GM13977 (cell line): ENCODE data around the gene OSTF1.

ENCODE experiments used
- DNase-seq: peaks from one replicate; pipeline ENCODE4 v3.0.0; 2012; ENCODE audit warnings: low spot score
- in situ Hi-C: fragments of 300-500 bp; cut with MboI; formaldehyde crosslinking; loops from one replicate; pipeline ENCODE4 v1.12.0; 2022; ENCODE audit warnings: low sequenced_read_pairs, low pct_unique_long_range_greater_than_20kb, mixed read lengths, inconsistent platforms; ENCODE audit not compliant: unreplicated experiment
- TF ChIP-seq, protein P1 (sequence below): IDR thresholded peaks from 2 replicates; pipeline ENCODE4 v1.5.1; 2012; ENCODE audit warnings: mild to moderate bottlenecking, control low read depth; ENCODE audit not compliant: insufficient read depth; ENCODE audit errors: extremely low read depth, missing control alignments

Gene OSTF1

GRCh38 chr9:75134495-75134894 is 46.2 kb downstream of the OSTF1 start:
- in situ Hi-C loops: no loop called here
- TF ChIP-seq, protein P1, sequence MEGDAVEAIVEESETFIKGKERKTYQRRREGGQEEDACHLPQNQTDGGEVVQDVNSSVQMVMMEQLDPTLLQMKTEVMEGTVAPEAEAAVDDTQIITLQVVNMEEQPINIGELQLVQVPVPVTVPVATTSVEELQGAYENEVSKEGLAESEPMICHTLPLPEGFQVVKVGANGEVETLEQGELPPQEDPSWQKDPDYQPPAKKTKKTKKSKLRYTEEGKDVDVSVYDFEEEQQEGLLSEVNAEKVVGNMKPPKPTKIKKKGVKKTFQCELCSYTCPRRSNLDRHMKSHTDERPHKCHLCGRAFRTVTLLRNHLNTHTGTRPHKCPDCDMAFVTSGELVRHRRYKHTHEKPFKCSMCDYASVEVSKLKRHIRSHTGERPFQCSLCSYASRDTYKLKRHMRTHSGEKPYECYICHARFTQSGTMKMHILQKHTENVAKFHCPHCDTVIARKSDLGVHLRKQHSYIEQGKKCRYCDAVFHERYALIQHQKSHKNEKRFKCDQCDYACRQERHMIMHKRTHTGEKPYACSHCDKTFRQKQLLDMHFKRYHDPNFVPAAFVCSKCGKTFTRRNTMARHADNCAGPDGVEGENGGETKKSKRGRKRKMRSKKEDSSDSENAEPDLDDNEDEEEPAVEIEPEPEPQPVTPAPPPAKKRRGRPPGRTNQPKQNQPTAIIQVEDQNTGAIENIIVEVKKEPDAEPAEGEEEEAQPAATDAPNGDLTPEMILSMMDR: no peak
- no peak for DNase-seq

DNA sequence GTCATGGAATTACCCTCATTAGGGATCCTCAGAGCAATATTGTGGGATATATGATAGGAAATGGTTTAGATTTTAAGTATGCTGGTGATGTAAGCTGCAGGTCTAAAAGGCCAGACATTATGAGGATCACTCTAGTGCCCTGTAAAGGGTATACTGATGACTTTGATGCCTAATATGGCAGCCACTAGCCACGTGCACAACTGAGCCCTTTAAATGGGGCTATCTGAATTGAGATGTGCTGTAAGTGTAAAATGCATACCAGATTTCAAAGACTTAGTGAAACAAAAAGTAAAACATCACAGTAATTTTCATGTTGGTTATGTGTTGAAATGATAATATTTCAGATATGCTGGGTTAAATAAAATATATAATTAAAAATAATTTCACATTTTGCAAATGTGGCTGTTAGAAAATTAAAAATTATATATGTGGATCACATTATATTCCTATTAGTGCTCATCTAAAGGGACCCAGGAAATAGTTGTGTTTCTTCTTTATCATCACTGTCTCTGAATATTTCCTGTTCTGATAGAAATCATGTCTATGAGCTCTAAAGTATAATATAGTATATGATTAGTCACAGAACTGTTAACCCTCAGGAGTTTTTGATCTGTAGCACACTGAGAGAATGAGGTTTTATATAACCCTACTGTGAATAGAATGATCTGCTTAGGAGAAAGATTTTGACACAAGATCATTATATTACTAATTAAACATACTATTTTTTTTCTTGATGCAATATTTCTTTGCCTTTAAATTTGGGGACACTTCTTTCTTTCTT is 50.1 kb downstream of the OSTF1 start:
- TF ChIP-seq, protein P1: no peak
- in situ Hi-C loops: no loop called here
- DNase-seq: no peak

DNA sequence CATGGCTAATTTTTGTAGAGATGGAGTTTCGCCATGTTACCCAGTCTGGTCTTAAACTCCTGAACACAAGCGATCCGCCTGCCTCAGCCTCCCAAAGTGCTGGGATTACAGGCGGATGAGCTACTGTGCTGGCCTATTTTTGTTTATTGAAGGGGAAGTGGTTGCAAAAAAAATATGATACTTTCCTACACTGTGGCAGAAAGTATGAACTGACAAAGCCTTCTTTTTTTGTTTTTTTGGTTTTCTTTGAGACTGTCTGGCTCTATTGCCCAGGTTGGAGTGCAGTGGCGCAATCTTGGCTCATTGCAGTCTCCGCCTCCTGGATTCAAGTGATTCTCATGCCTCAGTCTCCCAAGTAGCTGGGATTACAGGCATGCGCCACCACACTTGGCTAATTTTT is 50.9 kb downstream of the OSTF1 start:
- in situ Hi-C loops: no loop called here
- no peak for DNase-seq
- TF ChIP-seq, protein P1: no peak

DNA sequence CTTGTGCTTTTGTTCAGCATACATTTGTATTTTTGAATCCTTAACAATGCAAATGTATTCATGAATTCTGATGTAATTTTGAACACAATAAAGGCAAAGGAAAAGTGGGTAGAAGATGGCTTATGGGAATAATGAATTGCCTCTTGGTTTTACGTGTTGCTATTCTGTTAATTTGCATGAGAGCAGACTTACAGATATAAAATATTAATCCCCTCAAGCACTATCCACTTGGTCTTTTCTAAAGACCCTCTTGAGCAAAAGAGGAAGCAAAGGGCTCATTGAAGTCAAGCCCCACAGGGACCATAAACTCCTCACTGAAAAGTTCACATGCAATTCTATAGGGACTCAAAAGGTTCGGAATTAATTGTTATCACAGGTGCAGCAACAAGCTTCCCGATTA is 51.9 kb downstream of the OSTF1 start:
- in situ Hi-C loops: no loop called here
- no peak for DNase-seq
- TF ChIP-seq, protein P1: no peak

DNA sequence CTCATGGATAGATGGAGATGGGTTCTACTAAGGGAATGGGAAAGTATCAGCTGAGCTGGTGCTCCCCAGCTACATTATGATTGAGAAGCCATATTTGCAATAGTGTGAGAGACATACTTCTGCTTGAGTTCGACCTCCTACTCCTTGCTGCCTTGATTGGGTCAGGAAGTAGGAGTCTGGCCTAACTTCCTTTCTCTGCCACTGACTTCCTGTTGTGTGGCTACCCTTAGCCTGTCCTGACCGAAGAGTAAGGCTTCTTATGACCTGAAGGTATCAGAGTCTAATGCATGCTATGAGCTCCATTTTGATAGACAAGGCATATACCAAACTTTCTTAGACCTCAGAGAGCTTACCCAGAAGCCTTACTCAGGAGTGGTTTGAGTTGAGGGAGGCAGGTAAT is 53.9 kb downstream of the OSTF1 start:
- TF ChIP-seq, protein P1: no peak
- DNase-seq: no peak
- in situ Hi-C loops: no loop called here

- in situ Hi-C loops: no loop called here
- no peak for DNase-seq
- TF ChIP-seq, protein P1: no peak
These were observed 57.9 kb downstream of the OSTF1 start for GRCh38 chr9:75146229-75146628.

GRCh38 chr9:75147638-75148037 is 59.3 kb downstream of the OSTF1 start:
- in situ Hi-C loops: no loop called here
- TF ChIP-seq, protein P1: no peak
- DNase-seq: peak; percentile 18
